T-helper 1 cell treated with Interleukin-12 subunit alpha and Interleukin-12 subunit beta and Interleukin-4 antibody, amounts not matched to agents 30 ng/mL and 1 ng/mL, for 36 hours (primary cell): ENCODE data around the gene KNTC1. TPM values are rescaled to one million over a fixed set of nuclear protein-coding genes. Genes with fewer than 3 reads are reported as not detected.
"Not testable (repeated sequence)": the region's sequence is repeated elsewhere in the genome, so short reads cannot be mapped to it uniquely, and the experiment has no call there.

Experiments
- intact Hi-C: fragments of 100-400 bp; cut with micrococcal nuclease; formaldehyde crosslinking; loops from one replicate; pipeline ENCODE4 v1.15.1; 2024
- total RNA-seq: library from RNA; stranded (reverse); gene quantifications from 2 replicates; pipeline ENCODE4 v1.2.3, GENCODE V29; 2022

The KNTC1 gene
- total RNA-seq, 1 donor from 2014 or later = 99.7 TPM

GRCh38 chr12:122558745-122559641 is 31.9 kb downstream of the KNTC1 start:
- intact Hi-C loops = no loop called here

DNA sequence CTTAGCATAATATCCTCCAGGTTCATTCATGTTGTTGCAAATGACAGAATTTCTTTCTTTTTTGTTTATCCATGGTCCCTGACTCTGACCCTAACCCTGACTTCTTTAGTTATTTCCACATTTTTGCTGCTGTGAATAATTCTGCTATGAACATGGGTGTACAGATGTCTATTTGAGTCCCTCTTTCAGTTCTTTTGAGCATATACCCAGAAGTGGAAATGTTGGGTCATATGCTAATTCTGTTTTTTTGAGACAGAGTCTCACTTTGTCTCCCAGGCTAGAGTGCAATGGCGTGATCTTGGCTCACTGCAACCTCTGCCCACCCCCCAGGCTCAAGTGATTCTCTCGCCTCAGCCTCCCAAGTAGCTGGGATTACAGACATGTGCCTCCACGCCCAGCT is 33.1 kb downstream of the KNTC1 start:
- intact Hi-C loops = no loop called here

DNA sequence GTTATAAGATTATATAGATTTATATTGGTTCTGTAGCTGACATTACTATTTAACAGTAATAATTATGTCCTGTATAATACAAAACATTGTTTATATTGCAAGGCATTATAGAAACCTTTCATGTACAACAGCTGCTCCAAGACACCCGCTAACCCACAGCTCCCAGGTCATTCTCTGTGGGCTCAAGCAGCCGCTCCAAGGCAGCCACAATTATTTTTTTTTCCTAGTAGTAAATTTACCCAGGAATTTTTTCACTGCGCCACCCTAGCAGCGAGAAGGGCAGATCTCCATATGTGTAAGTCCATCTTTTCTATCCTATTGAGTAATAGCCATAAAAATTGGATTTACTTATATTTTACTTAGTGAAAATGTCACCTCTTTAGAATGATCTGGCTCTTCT is 36.3 kb downstream of the KNTC1 start:
- intact Hi-C loops = no loop called here

- intact Hi-C loops = not testable (repeated sequence)
These were observed 39.8 kb downstream of the KNTC1 start for GRCh38 chr12:122566816-122567215.

- intact Hi-C loops = no loop called here
These were observed 42.2 kb downstream of the KNTC1 start for GRCh38 chr12:122569288-122569687.

DNA sequence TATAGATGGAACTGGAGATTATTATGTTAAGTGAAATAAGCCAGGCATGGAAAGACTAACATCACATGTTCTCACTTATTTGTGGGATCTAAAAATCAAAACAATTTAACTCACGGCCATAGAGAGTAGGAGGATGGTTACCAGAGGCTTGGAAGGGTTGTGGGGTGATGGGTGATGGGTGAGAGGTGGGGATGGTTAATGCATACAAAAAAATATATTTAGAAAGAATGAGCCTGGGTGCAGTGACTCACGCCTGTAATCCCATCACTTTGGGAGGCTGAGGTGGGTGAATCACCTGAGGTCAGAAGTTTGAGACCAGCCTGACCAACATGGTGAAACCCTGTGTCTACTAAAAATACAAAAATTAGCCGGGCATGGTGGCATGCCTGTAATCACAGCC is 43.0 kb downstream of the KNTC1 start:
- intact Hi-C loops = not testable (repeated sequence)

- intact Hi-C loops = no loop called here
These were observed 44.8 kb downstream of the KNTC1 start for GRCh38 chr12:122571821-122572220.

- intact Hi-C loops = not testable (repeated sequence)
These were observed 56.2 kb downstream of the KNTC1 start for GRCh38 chr12:122583294-122583693.

GRCh38 chr12:122584177-122584863 is 57.3 kb downstream of the KNTC1 start:
- intact Hi-C loops = no loop called here

- intact Hi-C loops = loop anchor here (2.0 kb wide), 1 partner anchor 14 kb away; no protein-coding TSS in a partner anchor
These were observed 63.9 kb downstream of the KNTC1 start for GRCh38 chr12:122590990-122591389.

DNA sequence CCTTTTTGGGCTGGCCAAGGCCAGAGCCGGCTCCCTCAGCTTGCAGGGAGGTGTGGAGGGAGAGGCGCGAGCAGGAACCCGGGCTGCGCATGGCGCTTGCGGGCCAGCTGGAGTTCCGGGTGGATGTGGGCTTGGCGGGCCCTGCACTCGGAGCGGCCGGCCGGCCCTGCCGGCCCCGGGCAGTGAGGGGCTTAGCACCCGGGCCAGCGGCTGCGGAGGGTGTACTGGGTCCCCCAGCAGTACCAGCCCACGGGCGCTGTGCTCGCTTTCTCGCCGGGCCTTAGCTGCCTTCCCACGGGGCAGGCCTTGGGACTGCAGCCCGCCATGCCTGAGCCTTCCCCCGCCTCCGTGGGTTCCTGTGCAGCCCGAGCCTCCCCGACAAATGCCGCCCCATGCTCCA is 64.9 kb downstream of the KNTC1 start:
- intact Hi-C loops = loop anchor here (2.0 kb wide), 1 partner anchor 15 kb away; no protein-coding TSS in a partner anchor

DNA sequence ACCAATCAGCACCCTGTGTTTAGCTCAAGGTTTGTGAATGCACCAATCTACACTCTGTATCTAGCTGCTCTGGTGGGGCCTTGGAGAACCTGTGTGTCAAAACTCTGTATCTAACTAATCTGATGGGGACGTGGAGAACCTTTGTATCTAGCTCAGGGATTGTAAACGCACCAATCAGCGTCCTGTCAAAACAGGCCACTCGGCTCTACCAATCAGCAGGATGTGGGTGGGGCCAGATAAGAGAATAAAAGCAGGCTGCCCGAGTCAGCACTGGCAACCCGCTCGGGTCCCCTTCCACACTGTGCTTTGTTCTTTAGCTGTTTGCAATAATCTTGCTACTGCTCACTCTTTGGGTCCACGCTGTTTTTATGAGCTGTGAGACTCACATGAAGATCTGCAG is 65.5 kb downstream of the KNTC1 start:
- intact Hi-C loops = not testable (repeated sequence)

- intact Hi-C loops = no loop called here
These were observed 66.9 kb downstream of the KNTC1 start for GRCh38 chr12:122593910-122594309.

DNA sequence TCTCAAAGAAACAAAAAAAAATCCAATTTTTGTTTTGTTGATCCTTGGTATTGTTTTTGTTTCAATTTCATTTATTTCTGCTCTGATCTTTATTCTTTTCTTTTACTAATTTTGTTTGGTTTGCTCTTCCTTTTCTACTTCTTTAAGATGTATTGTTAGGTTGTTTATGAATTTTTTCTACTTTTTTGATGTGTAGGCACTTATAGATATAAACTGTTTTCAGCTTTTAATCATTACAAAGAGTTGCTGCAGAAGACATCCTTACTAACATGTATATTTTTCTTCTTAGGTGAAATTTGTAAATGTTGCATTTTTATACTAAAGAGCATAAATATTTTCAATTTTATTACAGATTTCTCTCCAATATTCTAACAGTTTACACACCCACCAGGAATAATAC is 69.8 kb downstream of the KNTC1 start:
- intact Hi-C loops = no loop called here

GRCh38 chr12:122602456-122602855 is 75.4 kb downstream of the KNTC1 start:
- intact Hi-C loops = no loop called here

GRCh38 chr12:122604993-122605392 is 77.9 kb downstream of the KNTC1 start:
- intact Hi-C loops = no loop called here

DNA sequence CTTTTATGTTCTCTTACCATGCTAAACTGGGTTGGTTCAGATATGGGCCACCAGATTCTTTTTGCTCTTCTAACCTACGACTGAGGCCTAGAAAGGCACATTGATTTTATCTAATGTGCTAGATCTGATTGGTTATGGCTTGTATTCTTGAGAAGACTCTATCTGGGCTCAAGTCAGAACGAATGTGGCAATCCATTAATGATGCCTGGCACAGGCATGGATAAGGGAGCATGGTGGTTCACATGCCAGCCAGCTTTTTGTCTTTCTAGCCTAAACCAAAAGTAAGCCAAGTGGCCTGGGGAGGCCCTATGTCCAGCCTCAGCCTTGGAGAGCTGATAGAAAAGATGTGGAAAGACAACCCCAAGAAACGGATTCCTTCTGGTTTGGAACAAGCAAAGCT is 82.7 kb downstream of the KNTC1 start:
- intact Hi-C loops = no loop called here

DNA sequence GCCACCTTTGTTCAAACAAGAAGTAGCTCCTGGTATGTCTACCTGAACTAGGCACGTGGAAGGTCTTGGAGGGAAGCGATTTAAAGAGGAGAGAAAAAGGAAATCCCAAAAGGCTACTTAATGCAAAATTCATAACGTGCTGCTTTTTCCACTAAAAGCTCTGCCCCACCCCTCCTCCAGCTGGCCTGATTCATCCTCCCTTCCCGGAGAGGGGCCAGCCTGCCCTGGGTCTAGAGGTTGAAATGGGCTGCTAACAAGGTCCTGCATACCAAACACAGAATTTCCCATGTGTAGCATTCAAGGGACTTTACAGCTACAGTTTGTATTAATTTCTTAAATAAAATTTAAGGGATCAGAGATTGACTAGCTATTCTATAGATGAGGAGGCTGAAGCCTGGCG is 83.2 kb downstream of the KNTC1 start:
- intact Hi-C loops = no loop called here

- intact Hi-C loops = no loop called here
These were observed 83.9 kb downstream of the KNTC1 start for GRCh38 chr12:122610911-122611310.

DNA sequence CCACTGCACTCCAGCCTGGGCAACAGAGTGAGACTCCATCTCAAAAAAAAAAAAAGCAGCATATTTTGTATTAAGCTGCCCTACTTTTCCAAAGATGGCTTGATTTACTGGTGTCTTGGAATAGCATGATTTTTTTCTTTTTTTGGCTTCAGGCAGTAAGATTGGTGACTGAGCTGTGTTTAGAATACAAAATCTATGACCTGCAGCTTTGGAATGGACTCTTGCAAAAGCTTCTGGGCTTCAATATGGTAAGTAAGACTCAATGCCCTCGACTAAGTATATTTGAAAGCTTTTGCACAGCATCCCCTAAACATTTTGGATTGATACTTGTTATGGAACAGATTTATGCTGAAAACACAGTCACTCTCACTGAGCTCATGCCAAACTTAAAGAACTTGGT is 87.8 kb downstream of the KNTC1 start:
- intact Hi-C loops = no loop called here

DNA sequence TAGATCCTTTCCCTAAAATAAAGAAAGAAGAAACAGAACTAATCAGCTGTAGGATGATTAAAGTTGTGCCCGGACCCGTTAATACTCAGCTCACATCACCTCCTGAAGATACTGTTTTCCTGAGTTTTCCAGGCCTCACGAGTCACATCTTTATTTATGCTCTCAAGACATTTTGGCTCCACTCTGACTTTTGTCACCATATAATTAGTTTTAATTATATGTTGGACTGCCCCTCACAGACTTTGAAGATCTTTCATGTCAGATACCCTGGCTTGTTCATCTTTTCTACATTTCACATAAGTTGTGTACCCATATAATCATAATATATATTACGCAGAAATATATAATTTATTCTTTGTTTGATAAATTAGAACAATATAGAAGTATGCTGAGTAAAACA is 88.7 kb downstream of the KNTC1 start:
- intact Hi-C loops = no loop called here

GRCh38 chr12:122635471-122635870 is 108.4 kb downstream of the KNTC1 start:
- intact Hi-C loops = no loop called here
